ENCODE data around the gene ERC1. TPM values are rescaled to one million over a fixed set of nuclear protein-coding genes. Genes with fewer than 3 reads are reported as not detected.

The ERC1 gene
- total and polyA plus RNA-seq, 9 of the 15 experiments (the other 6 are each of a cell fraction or from before 2014, with no cell fraction given) = 0.74 to 11.8 (median 4.8) TPM

- peak; percentile 96 for TF ChIP-seq MGA (IDR thresholded peaks at IDR 0.05)
- no peak for TF ChIP-seq NR4A1 (CRISPR knock-in tag; IDR thresholded peaks at IDR 0.05)
- 0 out of 2 replicates have a peak, but pooled peaks have one; percentile 35 for TF ChIP-seq NR4A1 (tag; IDR thresholded peaks at IDR 0.05)
- TF ChIP-seq SMARCA4 (IDR thresholded peaks at IDR 0.05) = no peak
- TF ChIP-seq ZFX (CRISPR knock-in tag; IDR thresholded peaks at IDR 0.05) = peak; percentile 87
These were observed 1.0 kb upstream of the ERC1 start (continued) for GRCh38 chr12:989751-990660.

Measured in K562 (cell line).